ENCODE results near the gene TNNC1. TPM values are rescaled to one million over a fixed set of nuclear protein-coding genes. Genes with fewer than 3 reads are reported as not detected.

TNNC1 gene
- total RNA-seq, 1 donor from 2014 or later, result not detected

DNA sequence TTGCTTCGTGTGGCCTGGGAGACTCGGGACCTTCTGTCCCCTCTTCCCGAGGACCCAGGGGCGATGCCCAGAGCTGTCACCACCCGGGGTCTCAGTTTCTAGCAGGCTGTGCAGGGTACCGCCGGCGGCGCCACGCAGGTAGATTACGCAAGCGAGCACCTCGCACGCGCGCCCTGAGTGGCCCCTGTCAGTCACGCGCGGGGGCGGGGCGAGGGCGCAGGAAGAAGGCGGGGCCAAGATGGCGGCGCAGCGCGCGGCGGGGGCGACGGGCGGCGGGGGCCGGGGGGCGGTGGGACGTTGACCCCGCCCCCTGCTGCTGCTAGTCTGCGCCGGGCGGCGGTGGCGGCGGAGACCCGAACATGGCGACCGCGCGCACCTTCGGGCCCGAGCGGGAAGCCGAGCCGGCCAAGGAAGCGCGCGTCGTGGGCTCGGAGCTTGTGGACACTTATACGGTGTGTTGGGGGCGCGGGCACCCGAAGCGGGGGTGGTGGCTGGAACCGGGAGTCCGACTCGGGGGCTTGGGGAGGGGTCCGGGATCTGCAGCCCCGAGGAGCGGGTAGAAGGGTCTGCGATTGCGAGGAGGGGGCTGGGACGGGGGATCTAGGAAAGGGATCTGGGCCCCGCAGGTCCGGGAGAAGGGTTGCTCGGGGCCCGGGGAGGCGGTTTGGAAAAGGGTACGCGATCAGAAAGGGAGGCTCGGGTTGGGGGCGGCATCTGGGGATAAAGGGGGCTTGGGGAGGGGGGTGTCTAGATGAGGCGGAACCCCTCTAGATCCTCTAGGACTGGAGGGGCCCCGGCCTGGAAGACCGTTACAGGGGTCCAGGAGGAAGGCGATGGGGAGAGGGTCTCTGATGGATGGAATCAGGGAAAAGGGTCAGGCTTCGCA lies 1.7 kb upstream of the TNNC1 start, which contains the start of gene NISCH:
Gene NISCH (plus strand): TSS at position 322 of the 886 bp plus-strand sequence. CDS start 38 bp downstream, at position 360.
- peaks cover 43% of the 10 kb centered on the region for H3K4me1 Mint-ChIP-seq

DNA sequence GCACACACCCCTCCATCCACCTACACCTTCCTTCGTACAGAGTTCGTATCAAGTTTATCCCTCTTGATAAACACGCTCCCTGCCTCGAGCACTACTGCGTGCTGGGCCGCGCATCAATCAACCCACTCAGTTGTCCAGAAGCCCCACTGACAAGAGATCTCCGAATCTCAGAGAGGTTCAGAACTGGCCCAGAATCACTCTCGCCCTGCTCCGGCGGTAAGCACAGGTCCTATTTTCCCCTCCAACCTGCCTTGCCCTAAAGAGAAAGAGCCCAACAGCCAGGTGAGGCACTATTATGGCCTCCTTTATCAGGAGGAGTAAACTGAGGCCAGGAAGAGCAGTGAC lies 1.1 kb upstream of the TNNC1 start:
- no peak for DNase-seq (ENCODE audit: low read depth, low spot score)
- peak overlapping the region; percentile 92 for H3K27ac Mint-ChIP-seq (ENCODE audit: unreplicated experiment)
- peaks cover 43% of the 10 kb centered on the region for H3K4me1 Mint-ChIP-seq

More for the DNA sequence above, 1.7 kb upstream of the TNNC1 start, which contains the start of gene NISCH:
- Mint-ChIP-seq H3K9me3 (no peaks in the 10 kb centered on the region), H3K27me3 (ENCODE audit: low read depth) (no peaks in the 10 kb centered on the region), H3K36me3 (ENCODE audit: low read depth) (peaks cover 13% of the 10 kb centered on the region), H3K4me3 (peak within 1 kb of the TSS; percentile 94), H3K27ac (ENCODE audit: unreplicated experiment) (peak within 1 kb of the TSS; percentile 95)
- peak; percentile 90 for DNase-seq (ENCODE audit: low read depth, low spot score)
- TF ChIP-seq, protein P1, sequence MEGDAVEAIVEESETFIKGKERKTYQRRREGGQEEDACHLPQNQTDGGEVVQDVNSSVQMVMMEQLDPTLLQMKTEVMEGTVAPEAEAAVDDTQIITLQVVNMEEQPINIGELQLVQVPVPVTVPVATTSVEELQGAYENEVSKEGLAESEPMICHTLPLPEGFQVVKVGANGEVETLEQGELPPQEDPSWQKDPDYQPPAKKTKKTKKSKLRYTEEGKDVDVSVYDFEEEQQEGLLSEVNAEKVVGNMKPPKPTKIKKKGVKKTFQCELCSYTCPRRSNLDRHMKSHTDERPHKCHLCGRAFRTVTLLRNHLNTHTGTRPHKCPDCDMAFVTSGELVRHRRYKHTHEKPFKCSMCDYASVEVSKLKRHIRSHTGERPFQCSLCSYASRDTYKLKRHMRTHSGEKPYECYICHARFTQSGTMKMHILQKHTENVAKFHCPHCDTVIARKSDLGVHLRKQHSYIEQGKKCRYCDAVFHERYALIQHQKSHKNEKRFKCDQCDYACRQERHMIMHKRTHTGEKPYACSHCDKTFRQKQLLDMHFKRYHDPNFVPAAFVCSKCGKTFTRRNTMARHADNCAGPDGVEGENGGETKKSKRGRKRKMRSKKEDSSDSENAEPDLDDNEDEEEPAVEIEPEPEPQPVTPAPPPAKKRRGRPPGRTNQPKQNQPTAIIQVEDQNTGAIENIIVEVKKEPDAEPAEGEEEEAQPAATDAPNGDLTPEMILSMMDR (conservative IDR thresholded peaks at IDR 0.05), result no peak

DNA sequence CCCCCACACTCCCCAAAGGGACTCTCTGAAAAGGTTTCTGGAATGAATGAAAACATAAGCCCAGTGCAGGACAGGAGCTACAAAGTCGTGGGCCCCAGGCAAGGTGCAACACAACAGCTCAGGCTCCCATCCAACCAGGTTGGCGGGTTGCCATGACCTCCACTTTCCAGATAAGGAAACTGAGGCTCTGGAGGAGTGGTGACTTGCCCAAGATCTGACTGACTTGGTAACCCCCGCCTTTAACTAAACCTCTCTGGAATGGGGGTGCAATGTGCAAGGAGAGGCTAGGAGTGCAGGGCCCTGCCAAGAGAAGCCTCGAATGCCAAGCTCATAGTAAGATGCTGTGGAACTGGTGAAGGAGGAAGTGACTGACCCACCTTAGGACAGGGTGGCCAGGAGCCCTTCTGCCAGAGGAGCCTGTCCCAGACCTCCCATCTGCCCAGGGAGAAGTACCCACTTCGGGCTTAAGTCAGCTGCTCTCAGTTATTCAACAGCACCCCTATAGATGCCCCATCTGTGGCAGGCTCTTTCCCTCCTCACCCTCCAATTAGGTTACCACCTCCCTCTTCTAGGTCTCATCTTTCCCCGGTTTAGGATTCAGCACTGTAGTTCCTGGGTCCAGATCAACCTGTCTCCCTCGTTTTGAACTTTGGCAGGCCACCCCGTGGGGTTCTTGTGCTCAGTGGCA lies 553 bp upstream of the TNNC1 start:
- H3K27me3 Mint-ChIP-seq (ENCODE audit: low read depth), result no peaks in the 10 kb centered on the region
- DNase-seq (ENCODE audit: low read depth, low spot score), result no peak
- no peaks in the 10 kb centered on the region for H3K9me3 Mint-ChIP-seq
- TF ChIP-seq, protein P1 (conservative IDR thresholded peaks at IDR 0.05), result no peak
- H3K4me1 Mint-ChIP-seq, result peaks cover 43% of the 10 kb centered on the region
- peak overlapping the region; percentile 89 for H3K4me3 Mint-ChIP-seq
- H3K36me3 Mint-ChIP-seq (ENCODE audit: low read depth), result peaks cover 11% of the 10 kb centered on the region
- peak overlapping the region; percentile 92 for H3K27ac Mint-ChIP-seq (ENCODE audit: unreplicated experiment)

More for the DNA sequence above, 1.1 kb upstream of the TNNC1 start:
- TF ChIP-seq, protein P1 (conservative IDR thresholded peaks at IDR 0.05), result no peak
- Mint-ChIP-seq H3K4me3 (peak overlapping the region; percentile 89), H3K27me3 (ENCODE audit: low read depth) (no peaks in the 10 kb centered on the region), H3K36me3 (ENCODE audit: low read depth) (peaks cover 11% of the 10 kb centered on the region), H3K9me3 (no peaks in the 10 kb centered on the region)

DNA sequence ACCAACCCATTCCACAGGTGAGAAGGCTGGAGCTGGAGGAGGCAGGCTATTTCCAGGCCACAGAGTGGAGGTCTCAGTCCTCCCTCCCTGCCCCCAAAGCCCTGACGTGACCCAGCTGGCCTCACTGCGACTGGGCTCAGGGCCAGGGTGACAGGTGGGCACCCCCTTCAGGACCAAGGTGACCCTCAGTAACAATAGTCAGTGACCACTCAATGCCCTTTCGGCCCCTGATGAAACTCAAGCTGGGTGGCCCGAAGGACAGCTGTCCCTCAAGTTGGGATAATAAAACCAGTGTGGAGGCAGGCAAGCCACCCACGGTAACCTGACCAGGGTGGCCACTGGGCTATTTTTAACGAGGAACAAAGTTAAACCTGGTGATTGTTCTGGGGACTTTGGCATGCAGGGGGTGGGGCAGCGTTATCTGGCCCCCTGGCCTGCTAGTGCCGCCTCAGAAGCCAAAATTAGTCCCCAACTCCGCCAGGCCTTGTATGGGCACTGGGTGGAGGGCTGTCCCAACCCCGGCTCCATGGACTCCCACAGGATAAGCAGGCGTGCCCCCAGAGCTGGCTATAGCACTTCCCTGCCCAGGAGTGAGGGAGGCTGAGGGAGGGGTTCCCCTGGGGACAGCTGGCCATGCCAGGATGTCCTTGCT lies 1.1 kb downstream of the TNNC1 start:
- peaks cover 6% of the 10 kb centered on the region for H3K36me3 Mint-ChIP-seq (ENCODE audit: low read depth)
- H3K4me1 Mint-ChIP-seq, result peaks cover 36% of the 10 kb centered on the region
- TF ChIP-seq, protein P1 (conservative IDR thresholded peaks at IDR 0.05), result no peak
- peak overlapping the region; percentile 12 for H3K27ac Mint-ChIP-seq (ENCODE audit: unreplicated experiment)
- DNase-seq (ENCODE audit: low read depth, low spot score), result no peak
- no peaks in the 10 kb centered on the region for H3K27me3 Mint-ChIP-seq (ENCODE audit: low read depth)
- no peaks in the 10 kb centered on the region for H3K9me3 Mint-ChIP-seq
- peak overlapping the region; percentile 89 for H3K4me3 Mint-ChIP-seq

DNA sequence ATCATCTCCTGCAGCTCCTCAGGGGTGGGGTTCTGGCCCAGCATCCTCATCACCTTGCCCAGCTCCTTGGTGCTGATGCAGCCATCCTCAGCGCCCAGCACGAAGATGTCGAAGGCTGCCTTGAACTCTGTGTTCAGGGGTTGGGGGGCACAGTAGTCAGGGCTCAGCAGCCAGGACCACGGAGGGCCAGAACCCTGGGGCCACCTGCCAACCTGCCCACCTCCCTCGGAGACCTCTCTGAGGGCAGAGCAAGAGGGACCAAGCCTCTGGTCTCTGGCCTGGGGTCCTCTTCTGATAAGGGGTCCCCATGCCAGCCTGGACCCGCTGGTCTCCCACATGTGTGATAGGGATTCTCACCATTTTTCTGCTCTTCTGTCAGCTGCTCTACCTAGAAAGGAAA lies 1.7 kb downstream of the TNNC1 start:
- Mint-ChIP-seq H3K36me3 (ENCODE audit: low read depth) (peaks cover 1% of the 10 kb centered on the region), H3K9me3 (no peaks in the 10 kb centered on the region), H3K4me1 (peaks cover 32% of the 10 kb centered on the region), H3K27me3 (ENCODE audit: low read depth) (no peaks in the 10 kb centered on the region), H3K4me3 (no peak overlapping the region), H3K27ac (ENCODE audit: unreplicated experiment) (no peak overlapping the region)
- TF ChIP-seq, protein P1 (conservative IDR thresholded peaks at IDR 0.05), result no peak
- no peak for DNase-seq (ENCODE audit: low read depth, low spot score)

Measured in neural crest cell (in vitro differentiated cells).